Fibroblast of lung (primary cell): ENCODE data around the gene SCN8A. TPM values are rescaled to one million over a fixed set of nuclear protein-coding genes. Genes with fewer than 3 reads are reported as not detected.
A peak's percentile ranks its signal among the peaks of the same experiment; 100 is the strongest.
"Not testable (repeated sequence)": the region's sequence is repeated elsewhere in the genome, so short reads cannot be mapped to it uniquely, and the experiment has no call there.

Source experiments
- DNase-seq, 2 donors: peaks; one replicate each; pipeline versions ENCODE4 v3.0.0 to v3.0.0-alpha.2; 2010; ENCODE audit warnings: low read depth in 2 of 2
- H2AFZ ChIP-seq: 2 replicates; pipeline ENCODE4 v1.5.1; 2012; ENCODE audit warnings: low read length, control low read depth, inconsistent platforms
- H3K27ac ChIP-seq: 2 replicates; pipeline ENCODE4 v1.5.1; 2011; ENCODE audit warnings: low read length, control low read depth; ENCODE audit not compliant: insufficient read depth
- H3K27me3 ChIP-seq: 2 replicates; pipeline ENCODE4 v1.5.1; 2011; ENCODE audit warnings: mild to moderate bottlenecking, low read length; ENCODE audit not compliant: control insufficient read depth, insufficient read depth
- H3K36me3 ChIP-seq: 2 replicates; pipeline ENCODE4 v1.5.1; 2011; ENCODE audit warnings: low read length; ENCODE audit not compliant: control insufficient read depth, insufficient read depth
- H3K4me1 ChIP-seq: 2 replicates; pipeline ENCODE4 v1.5.1; 2011; ENCODE audit warnings: low read length; ENCODE audit not compliant: control insufficient read depth, insufficient read depth; ENCODE audit errors: extremely low read depth
- H3K4me2 ChIP-seq: 2 replicates; pipeline ENCODE4 v1.5.1; 2011; ENCODE audit warnings: low read length, control low read depth; ENCODE audit not compliant: insufficient read depth; ENCODE audit errors: extremely low read depth
- H3K4me3 ChIP-seq, 4 experiments: fragments of 200-600 bp in 1 of 4; sonication (generic) in 1 of 4; replicated peaks in 1 of 4; 2 replicates each; pipeline ENCODE4 v1.5.1; 2011 to 2016; ENCODE audit warnings: low read length in 4 of 4, low read depth in 3 of 4, mild to moderate bottlenecking in 3 of 4, control low read depth in 2 of 4, inconsistent platforms in 1 of 4, mixed read lengths in 1 of 4; ENCODE audit not compliant: insufficient read depth in 1 of 4; ENCODE audit errors: control extremely low read depth in 1 of 4
- H3K79me2 ChIP-seq: 2 replicates; pipeline ENCODE4 v1.5.1; 2012; ENCODE audit warnings: mild to moderate bottlenecking, low read length, inconsistent platforms; ENCODE audit not compliant: control insufficient read depth, insufficient read depth
- H3K9ac ChIP-seq: 2 replicates; pipeline ENCODE4 v1.5.1; 2011; ENCODE audit warnings: mild to moderate bottlenecking, low read length, control low read depth; ENCODE audit not compliant: insufficient read depth
- H3K9me3 ChIP-seq: 2 replicates; pipeline ENCODE4 v1.5.1; 2012; ENCODE audit warnings: low read depth, low read length; ENCODE audit not compliant: control insufficient read depth, insufficient read depth
- H4K20me1 ChIP-seq: 2 replicates; pipeline ENCODE4 v1.5.1; 2011; ENCODE audit warnings: low read length; ENCODE audit not compliant: control insufficient read depth, insufficient read depth; ENCODE audit errors: extremely low read depth
- EZH2 ChIP-seq: IDR thresholded peaks from 2 replicates; pipeline ENCODE4 v1.5.1; 2012; ENCODE audit warnings: low read length, control low read depth, mild to moderate bottlenecking; ENCODE audit errors: missing control alignments
- polyA plus RNA-seq, 2 donors: library from polyadenylated mRNA; depleted of rRNA in 1 of 2; stranded (reverse) in 1 of 2; unstranded in 1 of 2; fragments of >200 nt; gene quantifications; 2 replicates each; pipeline ENCODE4 v1.2.1, GENCODE V29; 2011 to 2012; ENCODE audit warnings: missing spikeins in 1 of 2
- total RNA-seq: library from RNA; depleted of rRNA; stranded (reverse); fragments of >200 nt; gene quantifications from 2 replicates; pipeline ENCODE4 v1.2.1, GENCODE V29; 2014
- TF ChIP-seq, protein P1 (sequence below), 2 donors: IDR thresholded peaks in 1 of 2; conservative IDR thresholded peaks in 1 of 2; 1 replicate in 1 of 2; 2 replicates in 1 of 2; pipeline ENCODE4 v1.5.1; 2011 to 2012; ENCODE audit warnings: low read length in 2 of 2, control low read depth in 1 of 2, inconsistent platforms in 1 of 2, low read depth in 1 of 2, mild to moderate bottlenecking in 1 of 2

SCN8A gene
- total and polyA plus RNA-seq, 2 donors (not counting 1 experiment from before 2014, with no cell fraction given): 12.8 to 27.2 TPM

DNA sequence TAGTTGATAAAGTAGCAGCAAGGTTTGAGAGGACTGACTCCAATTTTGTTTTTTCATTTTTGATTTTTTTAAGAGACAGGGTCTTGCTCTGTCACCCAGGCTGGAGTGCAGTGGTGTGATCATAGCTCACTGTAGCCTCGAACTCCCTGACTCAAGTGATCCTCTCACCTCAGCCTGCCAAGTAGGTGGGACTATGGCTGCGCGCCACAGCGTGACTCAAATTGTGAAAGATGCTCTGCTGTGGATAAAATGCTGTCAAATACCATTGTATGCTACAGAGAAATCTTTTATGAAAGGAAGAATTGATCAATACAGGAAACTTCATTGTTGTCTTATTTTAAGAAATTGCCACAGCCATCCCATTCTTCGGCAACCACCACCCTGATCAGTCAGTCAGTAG, 48.3 kb downstream of the SCN8A start:
- DNase-seq: peak in 1 of 2 donors; percentile 66
- peaks cover 2% of the 10 kb centered on the region for H3K79me2 ChIP-seq
- H2AFZ ChIP-seq: no peak overlapping the region
- no peaks in the 10 kb centered on the region for H3K36me3 ChIP-seq
- no peaks in the 10 kb centered on the region for H3K9me3 ChIP-seq
- H3K27ac ChIP-seq: no peak overlapping the region
- H3K27me3 ChIP-seq: no peaks in the 10 kb centered on the region
- no peak overlapping the region for H3K9ac ChIP-seq
- H4K20me1 ChIP-seq: peaks cover 3% of the 10 kb centered on the region
- H3K4me2 ChIP-seq: no peak overlapping the region
- H3K4me1 ChIP-seq: no peaks in the 10 kb centered on the region
- TF ChIP-seq, protein P1, sequence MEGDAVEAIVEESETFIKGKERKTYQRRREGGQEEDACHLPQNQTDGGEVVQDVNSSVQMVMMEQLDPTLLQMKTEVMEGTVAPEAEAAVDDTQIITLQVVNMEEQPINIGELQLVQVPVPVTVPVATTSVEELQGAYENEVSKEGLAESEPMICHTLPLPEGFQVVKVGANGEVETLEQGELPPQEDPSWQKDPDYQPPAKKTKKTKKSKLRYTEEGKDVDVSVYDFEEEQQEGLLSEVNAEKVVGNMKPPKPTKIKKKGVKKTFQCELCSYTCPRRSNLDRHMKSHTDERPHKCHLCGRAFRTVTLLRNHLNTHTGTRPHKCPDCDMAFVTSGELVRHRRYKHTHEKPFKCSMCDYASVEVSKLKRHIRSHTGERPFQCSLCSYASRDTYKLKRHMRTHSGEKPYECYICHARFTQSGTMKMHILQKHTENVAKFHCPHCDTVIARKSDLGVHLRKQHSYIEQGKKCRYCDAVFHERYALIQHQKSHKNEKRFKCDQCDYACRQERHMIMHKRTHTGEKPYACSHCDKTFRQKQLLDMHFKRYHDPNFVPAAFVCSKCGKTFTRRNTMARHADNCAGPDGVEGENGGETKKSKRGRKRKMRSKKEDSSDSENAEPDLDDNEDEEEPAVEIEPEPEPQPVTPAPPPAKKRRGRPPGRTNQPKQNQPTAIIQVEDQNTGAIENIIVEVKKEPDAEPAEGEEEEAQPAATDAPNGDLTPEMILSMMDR (conservative IDR thresholded peaks at IDR 0.05 in 1 of 2, IDR thresholded peaks at IDR 0.05 in 1 of 2; ENCODE audit: low read depth in 1 of 2, low read length in 2 of 2): no peak
- TF ChIP-seq EZH2: no peak
- no peak overlapping the region for H3K4me3 ChIP-seq

DNA sequence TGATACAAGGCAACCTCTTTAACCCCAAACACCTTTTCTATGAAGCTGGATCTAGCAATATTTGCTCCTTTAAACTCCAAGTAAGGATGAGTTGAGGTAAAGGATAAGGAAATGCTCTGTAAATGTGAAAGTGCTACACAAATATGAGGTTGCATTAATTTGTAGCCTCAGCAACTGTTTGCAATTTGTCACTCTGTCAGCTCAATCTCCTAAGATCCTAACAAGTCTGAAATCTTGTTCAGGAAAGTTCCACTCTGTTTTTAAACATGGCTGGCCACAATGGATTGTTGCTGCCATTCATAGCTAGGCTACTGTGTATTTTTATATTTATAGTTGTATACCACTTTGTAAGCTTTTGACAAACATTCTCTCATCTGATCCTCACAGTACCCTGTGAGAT, 51.3 kb downstream of the SCN8A start:
- Histone ChIP-seq H3K9me3 (no peaks in the 10 kb centered on the region), H2AFZ (no peak overlapping the region), H3K4me2 (no peak overlapping the region), H3K27me3 (no peaks in the 10 kb centered on the region), H3K4me3 (no peak overlapping the region), H3K36me3 (no peaks in the 10 kb centered on the region), H4K20me1 (peaks cover 3% of the 10 kb centered on the region), H3K79me2 (no peaks in the 10 kb centered on the region), H3K27ac (no peak overlapping the region), H3K9ac (no peak overlapping the region), H3K4me1 (no peaks in the 10 kb centered on the region)
- DNase-seq: no peak
- TF ChIP-seq, protein P1 (conservative IDR thresholded peaks at IDR 0.05 in 1 of 2, IDR thresholded peaks at IDR 0.05 in 1 of 2; ENCODE audit: low read depth in 1 of 2, low read length in 2 of 2): no peak
- TF ChIP-seq EZH2: no peak

DNA sequence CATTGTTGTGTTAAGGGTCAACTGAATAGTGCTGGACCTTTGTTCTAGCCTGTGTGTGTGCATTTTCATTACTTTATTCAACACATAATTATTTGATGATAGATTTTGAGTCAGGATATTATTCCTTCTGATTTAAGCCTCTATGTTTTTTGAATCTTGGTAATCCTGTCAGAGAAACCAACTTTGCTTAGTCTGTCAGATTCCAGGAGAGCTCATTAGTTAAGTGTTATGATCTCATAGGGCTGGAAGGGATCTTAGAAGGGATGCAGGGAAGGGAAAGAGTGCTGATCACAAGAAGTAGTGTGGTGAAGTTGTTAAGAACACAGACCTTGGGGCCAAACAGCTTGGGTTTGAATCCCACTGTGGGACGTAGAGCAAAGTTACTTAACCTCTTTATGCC, 52.9 kb downstream of the SCN8A start:
- H4K20me1 ChIP-seq: peaks cover 3% of the 10 kb centered on the region
- H3K36me3 ChIP-seq: no peaks in the 10 kb centered on the region
- H3K9me3 ChIP-seq: no peaks in the 10 kb centered on the region
- no peak overlapping the region for H3K27ac ChIP-seq
- no peaks in the 10 kb centered on the region for H3K4me1 ChIP-seq
- no peak overlapping the region for H3K4me2 ChIP-seq
- TF ChIP-seq, protein P1 (conservative IDR thresholded peaks at IDR 0.05 in 1 of 2, IDR thresholded peaks at IDR 0.05 in 1 of 2; ENCODE audit: low read depth in 1 of 2, low read length in 2 of 2): no peak
- no peak for TF ChIP-seq EZH2
- H2AFZ ChIP-seq: no peak overlapping the region
- no peaks in the 10 kb centered on the region for H3K79me2 ChIP-seq
- no peak overlapping the region for H3K4me3 ChIP-seq
- H3K27me3 ChIP-seq: no peaks in the 10 kb centered on the region
- DNase-seq: peak in 1 of 2 donors; percentile 32
- no peak overlapping the region for H3K9ac ChIP-seq

DNA sequence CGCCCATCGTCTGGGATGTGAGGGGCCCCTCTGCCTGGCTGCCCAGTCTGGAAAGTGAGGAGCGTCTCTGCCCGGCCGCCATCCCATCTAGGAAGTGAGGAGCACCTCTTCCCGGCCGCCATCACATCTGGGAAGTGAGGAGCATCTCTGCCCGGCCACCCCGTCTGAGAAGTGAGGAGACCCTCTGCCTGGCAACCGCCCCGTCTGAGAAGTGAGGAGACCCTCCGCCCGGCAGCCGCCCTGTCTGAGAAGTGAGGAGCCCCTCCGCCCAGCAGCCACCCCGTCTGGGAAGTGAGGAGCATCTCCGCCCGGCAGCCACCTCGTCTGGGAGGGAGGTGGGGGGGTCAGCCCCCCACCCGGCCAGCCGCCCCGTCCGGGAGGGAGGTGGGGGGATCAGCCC, 53.7 kb downstream of the SCN8A start:
- H3K4me1 ChIP-seq, DNase-seq, H3K9ac ChIP-seq, H3K27me3 ChIP-seq, H4K20me1 ChIP-seq, H3K4me2 ChIP-seq, H3K79me2 ChIP-seq, H3K9me3 ChIP-seq, H3K36me3 ChIP-seq, H2AFZ ChIP-seq, H3K4me3 ChIP-seq, H3K27ac ChIP-seq: not testable (repeated sequence)
